GM18508 (cell line): ENCODE measurements around the gene XCL1.

Source experiments
- ATAC-seq: cut with Tn5 transposase; IDR thresholded peaks from one replicate; pipeline ENCODE4 v1.9.1; 2021; ENCODE audit warnings: moderate number of reproducible peaks; ENCODE audit not compliant: insufficient read depth, unreplicated experiment

The XCL1 gene

DNA sequence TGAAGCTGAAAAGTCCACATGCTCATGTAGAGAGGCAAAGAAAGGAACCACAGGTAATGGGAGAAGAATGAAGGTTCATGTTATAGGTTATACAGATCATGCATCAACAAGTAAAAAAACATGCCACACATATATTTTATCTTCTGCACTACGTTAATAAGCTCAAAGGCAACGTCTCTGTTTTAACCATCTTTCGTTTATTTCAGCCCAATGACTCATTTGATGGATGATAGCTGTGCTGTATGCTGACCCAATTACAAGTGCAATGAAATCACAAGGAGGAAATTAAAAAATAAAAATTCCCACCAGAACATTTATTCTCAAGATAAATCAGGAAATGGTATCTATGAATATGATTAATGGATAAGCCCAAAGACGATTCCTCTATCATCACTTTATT is 24.6 kb downstream of the XCL1 start:
- ATAC-seq = no peak

GRCh38 chr1:168603501-168604110 is 27.2 kb downstream of the XCL1 start:
- no peak for ATAC-seq

DNA sequence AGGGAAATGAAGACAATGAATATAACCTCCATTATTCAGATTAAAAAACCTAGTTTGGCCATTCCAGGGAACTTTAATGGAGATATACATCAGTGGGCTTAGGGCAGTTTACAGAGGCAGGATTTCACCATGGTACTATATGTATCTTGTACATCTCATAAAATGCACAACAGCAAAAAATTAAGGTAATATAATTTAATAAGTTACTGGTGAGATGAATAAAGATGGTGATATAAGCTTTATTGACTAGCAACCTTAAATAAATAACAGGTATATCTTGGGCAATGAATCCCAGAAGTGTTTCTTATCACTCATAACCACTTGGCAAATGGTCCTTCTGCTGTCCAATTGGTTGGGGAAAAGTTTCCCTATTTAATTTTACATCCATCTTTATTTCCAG is 29.0 kb downstream of the XCL1 start:
- ATAC-seq = no peak

- no peak for ATAC-seq
Observed at GRCh38 chr1:168606096-168606495, 29.7 kb downstream of the XCL1 start.

DNA sequence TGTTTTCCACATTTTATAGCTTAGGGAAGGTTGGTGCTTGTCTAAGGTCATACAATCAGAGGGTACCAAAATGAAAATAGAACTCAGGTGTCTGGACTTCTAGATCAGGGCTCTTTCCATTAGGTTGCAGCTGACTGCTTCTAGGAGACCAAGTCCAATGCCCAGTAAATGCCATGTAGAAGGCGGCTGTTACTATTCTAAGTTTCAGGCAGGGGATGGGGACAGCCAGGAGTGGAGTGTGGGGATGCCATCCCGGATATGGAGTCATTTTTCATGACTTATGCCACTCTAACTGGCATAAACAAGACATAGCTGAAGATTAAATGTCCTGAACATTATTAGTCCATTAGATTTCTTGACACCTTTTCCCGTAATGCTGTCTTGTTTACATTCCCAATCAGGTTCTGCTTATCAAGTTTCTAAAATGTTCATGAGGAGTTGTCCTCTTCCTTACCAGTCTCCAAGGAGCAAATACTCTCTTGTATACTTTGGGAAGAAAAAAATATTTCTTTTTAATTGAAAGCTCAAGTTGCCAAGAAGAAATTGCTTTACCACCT is 31.5 kb downstream of the XCL1 start:
- no peak for ATAC-seq

DNA sequence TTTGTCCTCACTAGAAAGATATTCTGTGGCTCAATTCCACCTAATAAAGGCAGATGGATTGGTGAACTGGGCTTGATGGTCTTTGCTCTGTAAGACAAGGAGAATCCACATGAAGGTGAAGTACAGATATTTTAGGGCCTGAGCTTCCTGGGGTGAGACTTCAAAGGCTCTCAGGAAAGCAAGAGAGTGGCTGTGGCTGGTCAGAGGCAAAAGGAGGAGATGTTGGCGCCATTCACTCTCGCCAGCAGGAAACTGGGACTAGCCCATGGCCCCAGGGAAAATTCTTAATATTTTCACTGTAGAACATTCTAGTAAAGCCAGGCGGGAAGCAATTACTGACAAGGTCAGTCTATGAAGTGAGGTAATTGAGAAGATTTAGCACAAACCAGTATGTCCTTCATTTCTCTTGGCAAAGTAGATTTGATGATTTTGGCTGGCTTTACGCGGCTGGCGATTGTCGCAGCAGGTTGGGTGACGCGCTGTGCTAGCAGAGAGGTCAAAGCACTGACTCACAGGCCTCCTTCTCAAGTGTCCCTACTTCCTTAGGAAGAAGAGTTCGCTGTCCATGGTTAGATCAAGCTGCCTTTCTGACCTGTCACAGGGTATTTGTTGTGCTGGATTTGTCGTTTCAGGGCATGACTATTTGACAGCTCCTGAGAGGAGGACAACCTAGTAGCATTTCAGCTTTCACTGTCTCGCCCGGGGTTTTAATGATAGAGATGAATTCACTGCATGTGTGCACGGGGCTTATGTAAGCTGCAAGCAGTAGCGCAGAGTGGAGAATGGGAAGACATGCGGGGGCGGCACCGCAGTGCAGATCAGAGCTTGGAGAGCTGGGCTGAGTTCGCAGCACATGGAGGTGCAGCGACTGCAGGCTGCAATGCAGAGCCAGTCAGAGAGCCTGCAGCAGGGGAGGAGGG is 32.7 kb downstream of the XCL1 start:
- no peak for ATAC-seq

DNA sequence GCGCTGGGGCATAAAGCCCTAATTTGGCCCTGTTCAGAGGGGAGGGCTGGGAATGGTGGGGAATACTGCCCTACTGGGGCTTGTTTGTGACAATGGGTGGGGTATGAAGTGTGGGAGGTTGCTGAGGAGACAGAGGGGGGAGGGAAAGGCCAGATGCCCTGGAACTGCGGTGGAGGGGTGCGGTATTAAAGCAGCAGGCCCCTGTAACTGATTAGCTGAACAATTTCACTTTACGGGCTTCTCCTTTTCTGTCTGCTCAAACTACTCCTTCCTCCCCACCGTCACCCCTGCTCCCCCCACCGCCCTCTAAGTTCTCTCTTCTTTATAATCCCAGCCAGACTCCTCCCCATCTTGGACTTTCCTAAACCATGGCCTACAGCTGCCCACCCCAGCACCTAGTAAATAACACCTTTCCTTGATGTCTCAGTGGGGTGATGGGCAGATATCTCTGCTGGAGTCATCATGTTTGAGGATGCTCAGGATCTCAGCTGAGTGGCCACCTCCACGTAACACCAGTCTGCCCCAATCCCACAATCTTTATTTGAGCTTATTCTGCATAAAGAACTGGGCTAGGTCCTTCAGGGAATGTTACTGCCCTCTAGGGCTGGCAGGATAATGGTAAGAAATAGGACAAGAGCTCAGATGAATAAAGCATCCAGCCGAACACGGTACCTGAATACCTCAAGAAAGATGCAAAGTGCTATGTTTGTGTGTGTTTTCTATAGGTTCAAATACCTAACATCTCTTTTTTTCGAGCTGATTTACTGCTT is 33.5 kb downstream of the XCL1 start:
- no peak for ATAC-seq

DNA sequence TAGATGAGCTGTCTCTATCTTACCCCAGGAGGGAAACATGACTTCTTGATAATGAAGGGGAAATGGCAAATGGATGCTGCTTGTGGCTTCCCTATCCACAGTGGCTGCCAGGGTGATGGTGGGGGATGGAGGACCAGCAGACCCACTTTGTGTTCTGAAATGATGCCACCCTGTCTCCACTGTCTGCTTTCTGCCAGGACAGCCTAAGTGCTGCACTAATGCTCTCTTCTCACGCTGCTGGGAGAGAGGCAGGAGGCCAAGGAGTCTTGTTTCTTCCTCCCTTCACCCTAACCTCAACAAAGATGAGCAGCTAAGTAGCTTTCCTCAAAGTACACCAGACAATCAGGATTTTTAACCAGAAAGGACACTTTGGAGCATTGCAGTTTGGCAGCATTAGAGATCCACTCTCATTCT is 36.6 kb downstream of the XCL1 start:
- no peak for ATAC-seq

DNA sequence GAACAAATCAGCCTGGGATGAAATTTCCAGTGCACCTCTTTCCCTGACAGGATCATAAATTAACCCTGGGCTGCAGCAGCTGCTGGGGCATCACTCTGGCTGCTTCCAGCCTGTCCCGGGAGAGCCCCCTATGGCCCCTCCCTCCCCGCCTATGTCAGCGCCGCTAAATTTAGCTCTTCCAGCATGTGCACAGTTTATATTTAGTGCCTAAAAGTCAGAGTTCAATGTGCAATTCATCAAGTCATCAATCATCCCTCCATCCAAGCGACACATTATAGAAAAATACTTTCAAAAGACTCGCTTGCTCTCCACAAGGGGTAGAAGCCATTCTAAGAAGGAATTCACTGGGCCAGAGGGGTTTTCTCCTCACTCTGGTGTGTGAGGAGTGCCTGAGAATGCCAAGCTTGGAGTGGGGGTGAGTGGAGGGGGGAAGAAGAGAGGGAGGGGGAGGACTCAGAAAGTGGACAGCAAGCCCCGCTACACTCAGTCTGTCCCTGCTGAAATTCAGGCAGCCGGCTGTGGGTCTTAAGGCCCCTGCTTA is 37.4 kb downstream of the XCL1 start:
- no peak for ATAC-seq

GRCh38 chr1:168614235-168614634 is 37.8 kb downstream of the XCL1 start:
- no peak for ATAC-seq

DNA sequence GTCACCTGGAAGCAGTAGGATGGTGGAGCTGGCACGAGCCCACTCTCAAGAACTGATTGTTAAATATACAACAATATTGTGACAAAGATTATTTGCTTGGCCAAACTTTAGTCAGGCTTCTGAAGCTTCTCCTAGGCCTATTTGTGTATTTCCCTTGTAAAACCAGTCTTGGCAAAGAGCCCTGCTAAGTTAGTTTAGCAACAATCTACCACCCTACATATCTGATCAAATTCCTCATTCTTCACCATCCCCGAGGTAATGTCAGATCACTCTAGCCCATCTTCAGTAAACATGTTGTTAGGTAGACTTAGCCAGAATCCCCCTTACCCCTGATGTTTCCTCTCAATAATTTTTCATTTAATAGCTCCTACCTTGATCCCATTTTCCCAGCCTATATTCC is 39.6 kb downstream of the XCL1 start:
- ATAC-seq = no peak

DNA sequence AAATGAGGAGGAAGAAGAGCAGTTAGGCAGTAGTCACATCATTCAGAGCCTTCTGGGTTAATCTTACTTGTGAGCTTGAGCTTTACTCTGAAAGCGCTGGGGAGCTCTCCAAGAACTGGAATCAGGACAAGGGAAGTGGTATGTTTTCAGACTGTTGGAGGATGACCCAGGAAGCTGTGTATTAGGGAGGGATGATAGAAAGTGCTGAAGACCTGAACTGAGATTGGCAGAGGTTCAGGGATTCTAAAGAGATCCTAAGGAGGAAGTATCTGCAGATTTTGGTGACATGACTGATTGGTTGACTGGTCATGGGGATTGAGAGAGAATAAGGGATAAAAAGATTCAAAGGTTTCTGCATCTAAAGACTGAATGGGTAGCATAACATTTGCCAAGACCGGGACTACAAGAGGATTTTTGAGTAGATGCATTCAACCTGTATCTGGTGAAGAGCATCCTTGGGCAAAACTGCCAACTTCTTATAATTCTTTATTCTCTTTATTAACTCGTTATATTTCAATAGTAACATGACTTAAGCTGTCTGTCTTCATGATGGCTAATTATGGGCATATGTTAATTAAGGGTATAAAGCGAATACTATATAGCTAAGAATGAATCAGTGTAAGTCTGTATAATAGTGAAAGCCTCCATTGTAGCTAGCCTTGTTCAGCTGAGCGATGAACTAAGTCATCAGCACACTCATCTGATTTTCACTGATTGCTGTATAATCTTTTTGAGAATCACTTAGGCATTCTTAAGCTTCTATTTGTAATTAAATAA is 41.8 kb downstream of the XCL1 start:
- ATAC-seq = no peak

DNA sequence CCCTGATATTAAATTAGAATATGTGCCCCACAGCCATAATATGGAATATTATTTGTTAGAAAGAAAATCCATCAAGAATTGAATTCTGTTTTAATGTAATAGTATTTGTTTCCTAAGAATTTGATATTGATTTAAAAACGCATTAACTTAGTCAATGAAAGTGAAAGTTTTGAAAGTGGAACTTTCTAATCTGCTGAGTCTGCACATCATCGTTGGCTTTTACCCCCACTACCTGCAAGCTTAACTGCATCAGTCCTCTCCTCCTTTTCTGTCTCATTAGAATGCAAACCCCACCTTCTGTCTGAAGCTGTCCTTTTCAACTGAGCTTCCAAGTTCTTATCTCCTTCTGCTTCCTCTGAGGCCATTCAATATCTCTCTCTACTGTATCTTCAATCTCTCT is 42.5 kb downstream of the XCL1 start:
- no peak for ATAC-seq

DNA sequence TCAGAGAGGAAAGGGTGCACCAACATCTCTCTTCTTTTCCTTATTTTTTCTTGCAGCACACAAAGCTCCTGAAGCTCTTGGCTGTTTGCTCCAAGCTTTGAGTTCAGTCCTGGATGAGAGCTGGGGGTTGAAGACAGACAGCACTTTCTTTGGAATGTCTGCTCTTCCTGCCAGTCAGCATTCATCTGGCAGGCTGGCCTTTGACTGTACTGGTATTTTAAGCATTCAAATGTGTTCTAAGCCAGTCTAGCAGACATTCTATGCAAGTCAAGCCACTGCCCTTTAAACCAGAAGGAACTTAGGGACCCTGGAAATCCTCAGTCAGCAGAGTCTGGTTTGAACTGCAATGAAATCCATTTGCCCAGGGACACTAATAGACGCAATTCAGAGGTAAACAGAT is 45.0 kb downstream of the XCL1 start:
- no peak for ATAC-seq

GRCh38 chr1:168623003-168623828 is 46.8 kb downstream of the XCL1 start:
- ATAC-seq = no peak

GRCh38 chr1:168623831-168624230 is 47.4 kb downstream of the XCL1 start:
- no peak for ATAC-seq

DNA sequence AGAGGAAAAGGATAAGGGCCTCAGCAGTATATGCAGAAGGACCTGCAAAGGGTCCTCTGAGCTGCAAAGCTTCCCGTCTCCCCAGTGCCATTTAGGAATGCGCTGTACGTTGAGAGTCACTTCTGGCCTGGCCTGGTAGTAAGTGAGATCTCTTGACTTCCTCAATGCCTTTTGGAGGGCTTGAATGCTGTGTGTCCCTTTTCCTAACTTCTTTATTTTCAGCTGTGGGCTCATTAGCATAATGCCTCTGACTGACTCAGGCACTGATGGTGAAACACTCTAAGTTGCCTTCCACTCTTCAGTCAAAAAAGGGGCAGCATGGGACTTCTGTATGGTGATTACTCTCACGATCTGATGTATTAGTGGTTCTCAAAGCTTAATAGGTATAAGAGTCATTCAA is 49.9 kb downstream of the XCL1 start:
- no peak for ATAC-seq

DNA sequence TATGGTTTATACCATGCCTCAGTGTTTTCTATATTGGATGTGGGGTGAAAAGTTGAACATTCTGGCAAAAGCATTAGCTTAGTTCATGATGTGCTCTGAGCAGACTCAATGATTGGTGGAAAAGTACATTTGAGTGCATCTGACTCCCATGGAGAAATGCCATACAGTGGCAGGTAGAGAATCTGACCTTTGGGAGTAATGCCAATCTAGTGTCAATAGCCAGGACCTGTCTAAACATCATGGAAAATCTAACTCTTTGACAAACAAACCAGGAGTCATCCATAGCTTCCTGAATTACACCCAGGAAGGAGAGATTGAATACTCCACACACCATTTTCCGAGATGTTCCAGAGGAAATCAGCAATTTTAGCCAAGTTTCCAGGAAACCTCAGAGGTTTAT is 51.0 kb downstream of the XCL1 start:
- no peak for ATAC-seq

DNA sequence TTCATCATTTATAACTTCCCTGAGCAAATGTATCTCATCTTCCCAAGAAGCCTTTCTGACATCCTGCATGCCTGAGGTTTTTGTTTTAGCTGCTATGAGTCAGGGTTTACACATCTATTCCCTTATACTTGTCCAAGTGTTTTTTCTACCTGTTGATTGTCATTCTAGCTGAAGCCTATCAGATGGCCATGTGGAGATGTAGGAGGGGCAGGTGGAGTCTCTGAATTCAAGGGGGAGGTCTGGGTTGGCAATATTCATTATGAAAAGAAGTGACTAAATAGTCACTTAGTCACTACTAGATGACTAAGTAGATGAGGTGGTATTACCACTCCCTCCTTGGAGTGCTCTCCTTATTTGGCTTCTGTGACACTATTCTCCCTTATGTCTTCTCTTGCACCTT is 52.4 kb downstream of the XCL1 start:
- ATAC-seq = no peak
